Heart right ventricle (tissue), 16 donors: ENCODE measurements around the gene CYFIP1. TPM values are rescaled to one million over a fixed set of nuclear protein-coding genes. Genes with fewer than 3 reads are reported as not detected.

Source experiments
- ATAC-seq, 8 donors: fragments of 200-7000 bp; cut with Tn5 transposase; one replicate each; pipeline ENCODE4 v1.9.1; 2020; ENCODE audit warnings: mild to moderate bottlenecking in 8 of 8, moderate library complexity in 8 of 8, moderate number of reproducible peaks in 1 of 8
- DNase-seq, 2 donors: peaks; one replicate each; pipeline ENCODE4 v3.0.0-alpha.2; 2020
- H3K27ac ChIP-seq, 10 donors: fragments of 200-600 bp; sonication (generic) in 2 of 10; one replicate each; pipeline versions ENCODE4 v1.5.0 to v1.8.0; 2020 to 2022; ENCODE audit warnings: mild to moderate bottlenecking in 3 of 10
- H3K27me3 ChIP-seq, 7 donors: fragments of 200-600 bp; one replicate each; pipeline ENCODE4 v1.8.0; 2021 to 2022; ENCODE audit warnings: mild to moderate bottlenecking in 2 of 7
- H3K36me3 ChIP-seq, 9 donors: fragments of 200-600 bp; sonication (generic) in 1 of 9; one replicate each; pipeline versions ENCODE4 v1.5.0 to v1.8.0; 2020 to 2022; ENCODE audit warnings: mild to moderate bottlenecking in 2 of 9
- H3K4me1 ChIP-seq, 9 donors: fragments of 200-600 bp; sonication (generic) in 1 of 9; one replicate each; pipeline versions ENCODE4 v1.5.0 to v1.8.0; 2020 to 2022; ENCODE audit warnings: mild to moderate bottlenecking in 4 of 9
- H3K4me3 ChIP-seq, 10 donors: fragments of 200-600 bp; sonication (generic) in 2 of 10; one replicate each; pipeline versions ENCODE4 v1.5.0 to v1.8.0; 2020 to 2022; ENCODE audit warnings: mild to moderate bottlenecking in 7 of 10, moderate library complexity in 2 of 10
- H3K9me3 ChIP-seq, 11 donors: fragments of 200-600 bp in 10 of 11; sonication (generic) in 2 of 11; one replicate each; pipeline versions ENCODE4 v1.5.0 to v1.8.0; 2013 to 2022; ENCODE audit warnings: mild to moderate bottlenecking in 2 of 11, control low read depth in 1 of 11, moderate library complexity in 1 of 11
- WGBS, 2 donors: extraction: QIAGEN DNeasy Blood & Tissue Kit; methylation state at CpG; one replicate each; pipeline ENCODE4 v1.1.7; 2013; ENCODE audit warnings: inconsistent platforms in 1 of 2; 5-methylcytosine and 5-hydroxymethylcytosine counted together
- intact Hi-C, 10 donors: fragments of 100-400 bp; cut with DNase I; formaldehyde crosslinking; loops; one replicate each; pipeline versions ENCODE4 v1.11.1 to v1.14.2; 2022
- polyA plus RNA-seq, 2 donors: library from polyadenylated mRNA; stranded (reverse); fragments of 200-250 nt; gene quantifications; one replicate each; pipeline ENCODE4 v1.2.3, GENCODE V29; 2013
- total RNA-seq, 10 donors: library from RNA; stranded (reverse); fragmentation: NEBNext Ultra II Directional in 3 of 10; extraction: Animal tissue kit (Norgen Biotek cat#: 25700) in 3 of 10; gene quantifications; one replicate each; pipeline versions ENCODE4 v1.2.1 to v1.2.4, GENCODE V29; 2021 to 2023
- TF ChIP-seq, protein P1 (sequence below), 9 donors: fragments of 200-600 bp; sonication (generic) in 2 of 9; IDR thresholded peaks; one replicate each; pipeline versions ENCODE4 v1.5.0 to v1.8.0; 2021 to 2022; ENCODE audit warnings: antibody characterized with exemption in 9 of 9, mild to moderate bottlenecking in 5 of 9, moderate library complexity in 1 of 9
- donor health status: Arrhythmogenic right ventricular cardiomyopathy.
- donor health status: ischemic (EF 13 %, LVEDD 7.1; RV severe dilation, severe dysfunction).
- donor health status: healthy with polysubstance abuse.
- donor health status: DM: no; HTN: yes; CAD: no.
- donor health status: DM: no; HTN: no; CAD: no.
- donor health status: ischemic (EF 25% LVEDD 6.9; RV normal size, moderate dysfunction).
- donor health status: ischemic (EF 25% LVEDD 5.7; RV mildly dilated, moderate dysfunction).
- donor health status: healthy.
- donor health status: DM: yes; HTN: yes; CAD: no.
- donor health status: Ischemic cardiomyopathy.
- donor health status: ischemic (EF 35%, LVEDD 5.7; RV mildly dilated, moderate dysfunction).
- donor health status: nonischemic (EF 11% LVEDD 7.7; RV severe dilation, severe dysfunction).
- donor health status: DM: yes; HTN: yes; CAD: no.
- donor health status: PGD.
- donor health status: ischemic (EF 29% LVEDD 5.4; RV normal size, mild dysfunction).
- donor health status: nonischemic (EF 23%, LVEDD 6.1; RV moderate dilation, normal function).

Gene CYFIP1
- total and polyA plus RNA-seq, 12 donors = 12.4 to 56.6 (median 27.1) TPM

DNA sequence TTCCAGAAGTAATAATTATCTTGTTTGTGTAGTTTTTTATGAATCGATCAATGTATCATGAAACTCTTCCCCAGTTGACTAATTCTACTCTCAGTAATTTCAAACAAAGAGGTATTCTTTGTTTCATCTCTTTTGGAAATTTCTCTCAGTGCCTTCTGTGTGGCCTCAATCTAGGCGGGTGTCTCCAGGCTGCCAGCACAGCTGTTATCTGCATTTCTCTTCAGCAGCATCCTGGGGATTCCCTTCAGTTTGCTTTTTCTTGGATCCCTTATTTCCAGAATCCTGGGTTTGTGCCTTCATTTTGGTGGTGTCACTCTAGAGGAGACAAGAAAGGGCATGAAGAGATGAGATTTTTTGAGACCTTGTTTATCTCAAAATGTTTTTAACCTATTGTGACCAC lies 119.0 kb downstream of the CYFIP1 start:
- 66 to 78% methylated on average over 2 of the region's 2 CpGs for WGBS, 2 donors
- Histone ChIP-seq H3K4me1 (peaks cover 0 to 10% (median 5%) of the 10 kb centered on the region in 9 donors), H3K9me3 (no peaks in the 10 kb centered on the region), H3K36me3 (peaks cover 0 to 99% (median 30%) of the 10 kb centered on the region in 9 donors), H3K27me3 (no peaks in the 10 kb centered on the region), H3K27ac (no peak overlapping the region), H3K4me3 (no peak overlapping the region)
- ATAC-seq (no peak), DNase-seq (no peak)
- TF ChIP-seq, protein P1, sequence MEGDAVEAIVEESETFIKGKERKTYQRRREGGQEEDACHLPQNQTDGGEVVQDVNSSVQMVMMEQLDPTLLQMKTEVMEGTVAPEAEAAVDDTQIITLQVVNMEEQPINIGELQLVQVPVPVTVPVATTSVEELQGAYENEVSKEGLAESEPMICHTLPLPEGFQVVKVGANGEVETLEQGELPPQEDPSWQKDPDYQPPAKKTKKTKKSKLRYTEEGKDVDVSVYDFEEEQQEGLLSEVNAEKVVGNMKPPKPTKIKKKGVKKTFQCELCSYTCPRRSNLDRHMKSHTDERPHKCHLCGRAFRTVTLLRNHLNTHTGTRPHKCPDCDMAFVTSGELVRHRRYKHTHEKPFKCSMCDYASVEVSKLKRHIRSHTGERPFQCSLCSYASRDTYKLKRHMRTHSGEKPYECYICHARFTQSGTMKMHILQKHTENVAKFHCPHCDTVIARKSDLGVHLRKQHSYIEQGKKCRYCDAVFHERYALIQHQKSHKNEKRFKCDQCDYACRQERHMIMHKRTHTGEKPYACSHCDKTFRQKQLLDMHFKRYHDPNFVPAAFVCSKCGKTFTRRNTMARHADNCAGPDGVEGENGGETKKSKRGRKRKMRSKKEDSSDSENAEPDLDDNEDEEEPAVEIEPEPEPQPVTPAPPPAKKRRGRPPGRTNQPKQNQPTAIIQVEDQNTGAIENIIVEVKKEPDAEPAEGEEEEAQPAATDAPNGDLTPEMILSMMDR (IDR thresholded peaks at IDR 0.05) = no peak
- intact Hi-C loops = no loop called here

DNA sequence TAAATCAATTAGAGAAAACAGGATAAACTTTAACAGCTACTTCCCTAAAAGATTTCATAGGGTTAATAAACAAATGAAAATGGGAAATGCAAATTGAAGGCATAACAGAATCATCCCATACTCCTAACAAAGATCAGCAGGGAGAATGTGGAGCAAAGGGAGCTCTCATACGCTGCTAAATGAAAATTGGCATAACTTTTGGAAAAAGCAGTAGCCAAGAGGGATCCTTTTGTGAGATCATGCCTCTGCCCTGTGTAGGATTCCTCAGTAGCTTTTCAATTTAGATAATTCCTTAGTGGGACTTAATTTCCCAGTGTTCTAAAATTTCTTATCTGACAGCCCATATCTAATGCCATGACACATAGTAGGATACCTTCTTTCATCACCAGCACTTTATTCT lies 123.5 kb downstream of the CYFIP1 start:
- intact Hi-C loops = loop anchor here in 1 of 10 donors (10.0 kb wide), 1 partner anchor 48 kb away; no protein-coding TSS in a partner anchor
- TF ChIP-seq, protein P1 (IDR thresholded peaks at IDR 0.05) = no peak
- WGBS, 2 donors = 76 to 87% methylated on average over 1 of the region's 1 CpG
- Histone ChIP-seq H3K4me1 (no peaks in the 10 kb centered on the region), H3K4me3 (no peak overlapping the region), H3K27ac (no peak overlapping the region), H3K9me3 (no peaks in the 10 kb centered on the region), H3K36me3 (peaks cover 0 to 100% (median 44%) of the 10 kb centered on the region in 9 donors), H3K27me3 (no peaks in the 10 kb centered on the region)
- DNase-seq (no peak), ATAC-seq (no peak)

DNA sequence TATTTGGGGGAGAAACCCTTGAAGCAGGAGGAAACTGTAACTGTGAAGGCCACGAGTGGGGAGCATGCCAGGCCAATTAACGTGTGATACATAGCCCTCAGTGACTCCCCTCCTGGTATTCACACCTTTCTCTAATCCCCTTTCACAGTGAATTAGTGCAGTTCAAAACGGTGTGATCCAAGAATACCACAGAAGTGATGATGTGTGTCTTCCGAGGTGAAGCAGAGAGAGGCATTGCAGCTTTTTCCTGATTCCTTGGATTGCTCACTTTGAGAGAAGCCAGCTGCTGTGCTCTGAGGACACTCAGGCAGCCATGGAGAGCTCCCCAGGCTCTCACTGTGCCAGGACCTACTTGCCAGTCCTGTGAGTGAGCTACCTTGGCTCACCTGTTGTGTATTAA lies 124.4 kb downstream of the CYFIP1 start:
- DNase-seq = no peak
- intact Hi-C loops = loop anchor here in 1 of 10 donors (10.0 kb wide), 1 partner anchor 49 kb away; no protein-coding TSS in a partner anchor
- Histone ChIP-seq H3K9me3 (no peaks in the 10 kb centered on the region), H3K36me3 (peaks cover 0 to 100% (median 38%) of the 10 kb centered on the region in 9 donors), H3K27ac (peak overlapping the region in 1 of 10 donors; percentile 10), H3K4me1 (no peaks in the 10 kb centered on the region), H3K27me3 (no peaks in the 10 kb centered on the region), H3K4me3 (no peak overlapping the region)
- TF ChIP-seq, protein P1 (IDR thresholded peaks at IDR 0.05) = no peak
- 38 to 56% methylated on average over 4 of the region's 4 CpGs for WGBS, 2 donors
- no peak for ATAC-seq

DNA sequence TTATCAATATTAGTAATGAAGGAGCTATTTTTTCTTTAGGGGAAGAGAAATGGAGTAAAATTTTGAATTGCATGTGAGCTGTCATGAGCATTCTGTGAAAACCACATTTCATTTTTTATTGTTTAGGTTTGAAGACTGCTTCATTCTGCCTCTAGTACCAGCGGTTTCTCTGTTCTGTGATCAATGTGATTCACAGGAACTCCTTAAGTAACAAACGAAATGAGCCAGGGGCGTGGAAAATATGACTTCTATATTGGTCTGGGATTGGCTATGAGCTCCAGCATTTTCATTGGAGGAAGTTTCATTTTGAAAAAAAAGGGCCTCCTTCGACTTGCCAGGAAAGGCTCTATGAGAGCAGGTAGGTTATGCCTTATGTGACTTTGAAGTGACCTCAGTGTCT lies 128.7 kb downstream of the CYFIP1 start:
- 88 to 92% methylated on average over 4 of the region's 4 CpGs for WGBS, 2 donors
- Histone ChIP-seq H3K27me3 (no peaks in the 10 kb centered on the region), H3K27ac (no peak overlapping the region), H3K9me3 (no peaks in the 10 kb centered on the region), H3K4me3 (no peak overlapping the region), H3K36me3 (peaks cover 0 to 100% (median 20%) of the 10 kb centered on the region in 9 donors), H3K4me1 (no peaks in the 10 kb centered on the region)
- ATAC-seq (no peak), DNase-seq (no peak)
- intact Hi-C loops = loop anchor here in 1 of 10 donors (10.0 kb wide), 1 partner anchor 53 kb away; no protein-coding TSS in a partner anchor
- TF ChIP-seq, protein P1 (IDR thresholded peaks at IDR 0.05) = no peak
